Activated B cell treated with CpG ODN at 0.5 μM for 24 hours (primary cell): ENCODE measurements around the gene DBR1. TPM values are rescaled to one million over a fixed set of nuclear protein-coding genes. Genes with fewer than 3 reads are reported as not detected.

Experiments used
- ATAC-seq: fragments of 200-7000 bp; cut with Tn5 transposase; one replicate; pipeline ENCODE4 v1.10.0; 2021; ENCODE audit warnings: low read depth, mild to moderate bottlenecking, moderate library complexity
- CTCF ChIA-PET: fragments of 350-600 bp; sonication (Branson Sonifier 250); formaldehyde crosslinking; loops from one replicate; lab custom pipeline; 2021; ENCODE audit warnings: antibody characterized with exemption; lab: Charles Lee
- POLR2A ChIA-PET: fragments of 350-600 bp; sonication (Branson Sonifier 250); formaldehyde crosslinking; loops from one replicate; lab custom pipeline; 2021; ENCODE audit warnings: antibody characterized with exemption; lab: Charles Lee
- DNase-seq: peaks from one replicate; pipeline ENCODE4 v3.0.0; 2022
- H3K27ac Mint-ChIP-seq: one replicate; pipeline ENCODE4 v1.8.0; 2020; ENCODE audit warnings: mixed read lengths
- H3K27me3 Mint-ChIP-seq: one replicate; pipeline ENCODE4 v1.8.0; 2021; ENCODE audit warnings: mixed read lengths
- H3K36me3 Mint-ChIP-seq: one replicate; pipeline ENCODE4 v1.8.0; 2021; ENCODE audit warnings: low read depth, mixed read lengths
- H3K4me1 Mint-ChIP-seq: one replicate; pipeline ENCODE4 v1.8.0; 2021; ENCODE audit warnings: mixed read lengths
- H3K4me3 Mint-ChIP-seq: one replicate; pipeline ENCODE4 v1.8.0; 2020; ENCODE audit warnings: mild to moderate bottlenecking, mixed read lengths
- H3K9me3 Mint-ChIP-seq: one replicate; pipeline ENCODE4 v1.8.0; 2020; ENCODE audit warnings: mixed read lengths
- intact Hi-C: fragments of 100-400 bp; cut with micrococcal nuclease; formaldehyde crosslinking; loops from one replicate; pipeline ENCODE4 v1.15.1; 2024
- total RNA-seq: library from RNA; stranded (reverse); gene quantifications from 2 replicates; pipeline ENCODE4 v1.2.3, GENCODE V29; 2022
- TF ChIP-seq, protein P1 (sequence below): fragments of 200-600 bp; IDR thresholded peaks from one replicate; pipeline ENCODE4 v1.8.0; 2022; ENCODE audit warnings: antibody characterized with exemption, mild to moderate bottlenecking

DBR1 gene
- total RNA-seq, 1 donor from 2014 or later: 19.6 TPM

DNA sequence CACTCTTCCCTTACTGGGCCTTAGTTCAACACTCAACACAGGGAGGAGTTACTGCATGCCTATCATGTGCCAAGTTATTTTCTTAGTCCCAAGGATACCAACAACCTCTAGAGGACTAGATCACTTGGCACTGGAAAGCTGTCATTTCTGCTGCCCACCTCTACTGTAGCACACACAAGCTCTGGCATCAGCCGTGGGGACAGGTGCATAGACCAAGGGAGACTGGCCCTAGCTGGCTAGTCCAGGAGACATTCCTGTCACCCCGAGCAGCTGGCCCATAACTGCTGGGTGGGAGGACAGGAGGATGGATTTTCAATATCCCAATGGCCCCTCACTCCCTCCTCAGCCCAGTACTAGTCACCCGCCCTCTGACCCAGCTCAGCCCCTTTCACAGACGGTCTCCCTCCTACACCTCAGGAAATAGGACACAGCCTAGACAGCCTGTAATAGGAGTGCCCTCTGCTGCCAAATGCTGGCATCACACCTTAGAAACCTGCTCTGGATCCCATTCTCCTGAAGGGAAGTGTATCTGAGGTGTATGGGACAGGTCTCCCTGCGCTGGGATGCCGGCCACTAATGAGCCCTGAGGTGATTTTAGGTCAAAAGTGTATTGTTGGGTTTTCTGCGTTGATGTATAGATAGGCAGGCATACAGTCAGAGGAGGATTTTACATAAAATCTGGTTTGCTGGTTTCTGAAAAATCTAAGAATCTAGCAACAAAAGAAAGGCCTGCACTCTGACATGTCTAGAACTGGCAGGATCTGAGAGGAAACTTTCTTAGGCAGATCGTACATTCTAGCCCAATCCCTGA, 55.9 kb downstream of the DBR1 start:
- H3K36me3 Mint-ChIP-seq: no peaks in the 10 kb centered on the region
- H3K27ac Mint-ChIP-seq: no peak overlapping the region
- POLR2A ChIA-PET: no interaction called here
- CTCF ChIA-PET: interaction anchor here (0.8 to 2.7 kb wide), 8 partner anchors 9 to 52 kb away, joined by 3 to 12 read pairs (median 4); no protein-coding TSS in a partner anchor
- ATAC-seq: peak; percentile 76
- peaks cover 39% of the 10 kb centered on the region for H3K27me3 Mint-ChIP-seq
- H3K4me1 Mint-ChIP-seq: peaks cover 9% of the 10 kb centered on the region
- intact Hi-C loops: loop anchor here (1.0 kb wide), 1 partner anchor 51 kb away; no protein-coding TSS in a partner anchor
- peaks cover 4% of the 10 kb centered on the region for H3K9me3 Mint-ChIP-seq
- TF ChIP-seq, protein P1, sequence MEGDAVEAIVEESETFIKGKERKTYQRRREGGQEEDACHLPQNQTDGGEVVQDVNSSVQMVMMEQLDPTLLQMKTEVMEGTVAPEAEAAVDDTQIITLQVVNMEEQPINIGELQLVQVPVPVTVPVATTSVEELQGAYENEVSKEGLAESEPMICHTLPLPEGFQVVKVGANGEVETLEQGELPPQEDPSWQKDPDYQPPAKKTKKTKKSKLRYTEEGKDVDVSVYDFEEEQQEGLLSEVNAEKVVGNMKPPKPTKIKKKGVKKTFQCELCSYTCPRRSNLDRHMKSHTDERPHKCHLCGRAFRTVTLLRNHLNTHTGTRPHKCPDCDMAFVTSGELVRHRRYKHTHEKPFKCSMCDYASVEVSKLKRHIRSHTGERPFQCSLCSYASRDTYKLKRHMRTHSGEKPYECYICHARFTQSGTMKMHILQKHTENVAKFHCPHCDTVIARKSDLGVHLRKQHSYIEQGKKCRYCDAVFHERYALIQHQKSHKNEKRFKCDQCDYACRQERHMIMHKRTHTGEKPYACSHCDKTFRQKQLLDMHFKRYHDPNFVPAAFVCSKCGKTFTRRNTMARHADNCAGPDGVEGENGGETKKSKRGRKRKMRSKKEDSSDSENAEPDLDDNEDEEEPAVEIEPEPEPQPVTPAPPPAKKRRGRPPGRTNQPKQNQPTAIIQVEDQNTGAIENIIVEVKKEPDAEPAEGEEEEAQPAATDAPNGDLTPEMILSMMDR: no peak
- H3K4me3 Mint-ChIP-seq: no peak overlapping the region
- DNase-seq: peak; percentile 26

DNA sequence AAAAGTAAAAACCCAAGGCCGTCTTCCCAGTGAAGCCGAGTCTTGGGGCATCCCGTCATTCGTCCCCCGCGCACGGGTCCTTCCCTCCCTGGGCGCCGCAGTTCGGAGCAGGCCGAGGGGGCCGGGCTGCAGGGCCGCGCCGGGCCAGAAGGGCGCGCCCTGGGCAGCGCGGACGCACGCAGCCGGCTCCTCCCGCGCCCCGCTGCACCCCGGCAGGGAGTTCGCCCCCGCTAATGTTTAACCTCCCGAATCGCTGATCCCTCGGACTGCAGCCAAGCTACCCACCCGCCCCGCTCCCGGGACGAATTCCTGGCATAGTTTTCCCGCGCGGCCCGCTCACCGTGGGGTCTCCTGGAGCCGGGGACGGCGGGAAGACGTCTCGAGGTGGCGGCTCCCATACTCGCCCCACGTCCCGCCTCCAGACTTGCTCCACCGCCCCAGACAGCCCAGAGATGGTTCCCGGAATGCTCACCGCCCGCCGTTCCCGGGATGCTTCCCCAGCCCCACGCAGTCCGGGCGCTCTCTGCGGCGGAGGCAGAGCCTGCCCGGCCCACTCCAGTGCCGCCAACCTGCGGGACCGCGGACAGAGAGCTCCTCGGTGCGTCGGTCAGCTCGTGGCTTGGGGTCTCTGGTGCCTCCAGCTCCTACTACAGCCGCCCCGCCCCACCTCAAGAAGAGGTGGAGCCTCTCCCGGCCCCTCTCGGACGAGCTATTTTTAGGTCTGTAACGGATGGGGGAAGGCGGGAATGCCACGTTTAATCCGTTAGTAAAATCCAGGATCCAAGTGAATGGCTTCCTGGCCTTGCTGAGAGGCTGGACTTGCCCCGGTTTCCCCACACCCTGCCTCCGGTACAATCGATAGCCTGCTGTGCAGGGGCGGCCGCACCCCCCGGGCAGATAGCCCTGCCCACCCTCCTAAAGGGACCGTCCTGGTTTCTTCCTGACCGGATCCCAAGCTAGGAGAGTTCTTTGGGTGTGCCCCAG, 59.4 kb downstream of the DBR1 start, which contains the start of gene DZIP1L:
DZIP1L (minus strand) TSS at position 621 of the 984 bp plus-strand sequence. CDS start 11,637 bp downstream, outside the sequence.
- Mint-ChIP-seq H3K27ac (no peak within 1 kb of the TSS), H3K9me3 (no peaks in the 10 kb centered on the region), H3K27me3 (peaks cover 48% of the 10 kb centered on the region), H3K36me3 (no peaks in the 10 kb centered on the region), H3K4me1 (peaks cover 9% of the 10 kb centered on the region), H3K4me3 (peak within 1 kb of the TSS; percentile 82)
- intact Hi-C loops: no loop called here
- ChIA-PET POLR2A (interaction anchor here (0.6 kb wide), 1 partner anchor 72 kb away, joined by 8 read pairs; the partner anchor contains the start of gene ARMC8), CTCF (interaction anchor here (0.9 to 1.5 kb wide), 3 partner anchors 18 to 800 kb away, joined by 3 to 4 read pairs (median 4); no protein-coding TSS in a partner anchor)
- DNase-seq (peak; percentile 27), ATAC-seq (peak; percentile 82)
- TF ChIP-seq, protein P1: no peak

DNA sequence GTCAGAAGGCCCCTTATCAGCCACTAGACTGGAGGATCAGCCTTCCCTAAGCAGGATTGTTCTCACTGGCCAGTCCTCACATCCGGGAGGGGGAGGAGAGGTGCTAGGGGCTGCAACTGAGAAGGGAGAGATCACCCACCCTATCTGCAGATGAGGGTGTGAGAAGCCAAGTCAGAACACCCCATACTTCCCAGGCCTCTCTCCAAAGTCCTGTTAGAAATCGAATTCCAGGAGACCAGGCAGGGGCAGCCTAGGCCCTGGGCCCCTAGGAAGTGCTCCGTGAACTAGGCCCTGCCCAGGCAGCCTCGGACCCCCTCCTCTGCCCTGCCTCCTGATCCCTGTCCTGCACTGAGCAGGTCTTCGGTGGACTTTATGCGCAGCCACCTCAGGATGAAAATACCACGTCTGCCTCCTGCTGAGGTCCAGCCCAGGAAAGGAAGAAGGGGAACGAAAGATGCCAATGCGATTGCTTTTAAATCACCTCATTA, 60.2 kb downstream of the DBR1 start:
- intact Hi-C loops: no loop called here

DNA sequence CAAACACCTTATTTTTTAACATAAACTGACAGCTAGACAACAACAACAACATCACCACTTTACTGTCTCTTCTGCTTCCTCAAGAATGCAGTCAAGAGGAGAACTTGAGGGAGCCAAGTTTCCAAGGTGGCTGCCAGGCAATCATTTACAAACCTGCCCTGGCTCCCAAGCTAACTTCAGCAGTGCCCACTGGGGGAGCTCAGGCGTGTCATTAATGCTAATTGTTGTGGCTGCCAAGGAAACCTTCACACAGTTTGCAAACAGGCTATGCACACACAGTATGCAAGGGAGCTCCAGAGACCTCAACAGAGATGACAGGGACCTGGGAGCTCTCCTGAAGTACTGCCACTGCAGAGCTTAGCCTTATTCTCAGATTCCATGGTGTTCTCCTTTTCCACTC, 61.4 kb downstream of the DBR1 start:
- no peak overlapping the region for H3K4me3 Mint-ChIP-seq
- H3K27me3 Mint-ChIP-seq: peaks cover 47% of the 10 kb centered on the region
- no peak for ATAC-seq
- H3K36me3 Mint-ChIP-seq: no peaks in the 10 kb centered on the region
- intact Hi-C loops: no loop called here
- no peaks in the 10 kb centered on the region for H3K9me3 Mint-ChIP-seq
- TF ChIP-seq, protein P1: no peak
- DNase-seq: no peak
- no peak overlapping the region for H3K27ac Mint-ChIP-seq
- CTCF ChIA-PET: no interaction called here
- POLR2A ChIA-PET: no interaction called here
- peaks cover 9% of the 10 kb centered on the region for H3K4me1 Mint-ChIP-seq

More for the DNA sequence above, 60.2 kb downstream of the DBR1 start:
- TF ChIP-seq, protein P1: no peak
- H3K36me3 Mint-ChIP-seq: no peaks in the 10 kb centered on the region
- DNase-seq (no peak), ATAC-seq (no peak)
- H3K4me3 Mint-ChIP-seq: peak overlapping the region; percentile 46
- H3K27me3 Mint-ChIP-seq: peaks cover 46% of the 10 kb centered on the region
- POLR2A ChIA-PET: no interaction called here
- peaks cover 9% of the 10 kb centered on the region for H3K4me1 Mint-ChIP-seq
- H3K9me3 Mint-ChIP-seq: no peaks in the 10 kb centered on the region
- H3K27ac Mint-ChIP-seq: no peak overlapping the region
- CTCF ChIA-PET: no interaction called here
